ENCODE data around the gene RGSL1. TPM values are rescaled to one million over a fixed set of nuclear protein-coding genes. Genes with fewer than 3 reads are reported as not detected.

RGSL1 gene
- total and polyA plus RNA-seq, 2 of the 8 experiments (the other 6 are each of a cell fraction or from before 2014, with no cell fraction given): not detected

DNA sequence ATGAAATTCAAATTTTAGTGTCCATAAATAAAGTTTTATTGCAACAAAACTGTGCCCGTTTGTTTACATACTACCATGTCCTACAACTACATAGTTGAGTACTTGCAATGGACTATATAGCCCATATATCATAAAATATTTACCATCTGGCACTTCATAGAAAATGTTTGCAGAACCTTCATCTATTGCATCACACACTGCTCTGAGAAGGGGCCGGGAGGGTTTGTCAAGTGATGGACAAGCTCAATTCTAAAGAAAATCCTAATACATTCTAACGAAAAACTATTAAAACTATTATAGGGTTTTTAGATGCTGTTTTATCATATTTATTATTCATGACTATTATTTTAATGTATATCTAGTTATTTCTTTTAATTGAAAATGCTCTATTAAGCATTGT is 35.9 kb downstream of the RGSL1 start:
- Histone ChIP-seq H2BK120ac (replicated peaks; ENCODE audit: low read depth, low read length) (no peak overlapping the region), H2BK5ac (ENCODE audit: low read depth, low read length) (no peak overlapping the region), H3K23ac (ENCODE audit: insufficient read length) (no peak overlapping the region), H2AK5ac (ENCODE audit: low read depth, low read length) (no peak overlapping the region), H2BK20ac (ENCODE audit: low read length) (no peak overlapping the region), H3K79me2 (ENCODE audit: control insufficient read depth in 1 of 2, insufficient read depth in 2 of 2, low read length in 2 of 2) (no peaks in the 10 kb centered on the region), H3K23me2 (ENCODE audit: low read depth, low read length) (no peaks in the 10 kb centered on the region), H4K5ac (ENCODE audit: insufficient read length, low read depth, low read length) (no peak overlapping the region), H3K27ac (ENCODE audit: low read depth, low read length) (no peak overlapping the region), H3K36me3 (ENCODE audit: control insufficient read depth in 2 of 4, insufficient read depth in 4 of 4, low read length in 3 of 4) (no peaks in the 10 kb centered on the region), H2BK15ac (ENCODE audit: low read length) (no peak overlapping the region), H4K91ac (replicated peaks; ENCODE audit: insufficient read length, low read length) (no peak overlapping the region), H3K4me3 (ENCODE audit: extremely low read depth in 1 of 4, insufficient read depth in 2 of 4, low read depth in 3 of 4, low read length in 4 of 4) (no peak overlapping the region), H3K18ac (ENCODE audit: extremely low read depth, low read length) (no peak overlapping the region), H3K56ac (replicated peaks; ENCODE audit: insufficient read length, low read depth, low read length) (no peak overlapping the region), H2BK12ac (ENCODE audit: low read depth, low read length) (no peak overlapping the region), H3K4me2 (ENCODE audit: insufficient read depth in 1 of 2, low read depth in 2 of 2, low read length in 2 of 2) (no peak overlapping the region), H3K79me1 (ENCODE audit: low read depth, low read length) (no peaks in the 10 kb centered on the region), H4K20me1 (replicated peaks in 1 of 2; ENCODE audit: control insufficient read depth in 1 of 2, insufficient read depth in 2 of 2, low read length in 2 of 2) (no peaks in the 10 kb centered on the region), H3K4me1 (replicated peaks in 1 of 4; ENCODE audit: control insufficient read depth in 3 of 4, insufficient read depth in 4 of 4, low read length in 3 of 4) (peaks cover 0 to 3% (median 1%) of the 10 kb centered on the region in 4 experiments; a peak in 3 of 7 replicates), H4K8ac (ENCODE audit: extremely low read depth, insufficient read depth, low read length) (no peak overlapping the region), H2AFZ (ENCODE audit: low read length) (no peak overlapping the region), H3K9ac (replicated peaks in 1 of 4; ENCODE audit: extremely low read depth in 1 of 4, low read depth in 3 of 4, low read length in 3 of 4) (no peak overlapping the region), H3K9me3 (ENCODE audit: insufficient read depth in 2 of 2, low read depth in 1 of 2, low read length in 1 of 2) (no peaks in the 10 kb centered on the region), H3K14ac (ENCODE audit: insufficient read length) (no peak overlapping the region), H3K27me3 (replicated peaks in 1 of 4; ENCODE audit: control insufficient read depth in 3 of 4, extremely low read depth in 1 of 4, insufficient read depth in 3 of 4, low read length in 3 of 4) (no peaks in the 10 kb centered on the region), H3K4ac (replicated peaks; ENCODE audit: insufficient read length, low read depth, low read length) (no peak overlapping the region)
- POLR2A ChIA-PET (ENCODE audit: partially characterized antibody): no interaction called here
- FAIRE-seq: no peak
- CTCF ChIA-PET (ENCODE audit: partially characterized antibody): interaction anchor here (0.7 to 3.9 kb wide), 5 partner anchors 9 to 413 kb away, joined by 3 to 19 read pairs (median 4); no protein-coding TSS in a partner anchor
- WGBS, 2 experiments (ENCODE audit: extremely low coverage in 1 of 2, insufficient coverage in 1 of 2, insufficient read length in 1 of 2, insufficient replicate concordance in 2 of 2, low coverage in 1 of 2, low lambda C conversion rate in 2 of 2, missing lambda C conversion rate in 1 of 2): 83% methylated on average over 3 of the region's 3 CpGs; no CpG with 5 or more reads in 1 of the 2 experiments
- DNase-seq (ENCODE audit: low read depth in 1 of 2, low spot score in 2 of 2): no peak
- TF ChIP-seq SP4 (IDR thresholded peaks at IDR 0.05; ENCODE audit: low read length) (no peak), EZH2 (IDR thresholded peaks at IDR 0.05; ENCODE audit: low read depth, low read length, severe bottlenecking) (no peak), RNF2 (IDR thresholded peaks at IDR 0.05; ENCODE audit: borderline replicate concordance, low read depth, low read length, missing control alignments, poor library complexity, severe bottlenecking) (no peak), RBBP5 (IDR thresholded peaks at IDR 0.05; ENCODE audit: borderline replicate concordance, low read depth, low read length) (no peak), BCL11A (IDR thresholded peaks at IDR 0.05; ENCODE audit: low read depth in 2 of 2, low read length in 2 of 2) (no peak), GABPA (IDR thresholded peaks at IDR 0.05; ENCODE audit: borderline replicate concordance, insufficient read depth, low read length) (no peak), SP2 (IDR thresholded peaks at IDR 0.05; ENCODE audit: low read length) (no peak), SIN3A (conservative IDR thresholded peaks at IDR 0.05 in 1 of 2, IDR thresholded peaks at IDR 0.05 in 1 of 2; ENCODE audit: low read depth in 1 of 2, low read length in 2 of 2) (no peak), CHD2 (IDR thresholded peaks at IDR 0.05; ENCODE audit: low read length) (no peak), FOSL1 (IDR thresholded peaks at IDR 0.05; ENCODE audit: insufficient read depth, low read depth, low read length) (no peak), HDAC2 (IDR thresholded peaks at IDR 0.05; ENCODE audit: borderline replicate concordance in 1 of 2, low read depth in 2 of 2, low read length in 2 of 2) (no peak), RXRA (IDR thresholded peaks at IDR 0.05; ENCODE audit: insufficient read depth, low read depth, low read length) (no peak)

All from H1 (cell line).